Keratinocyte (primary cell): ENCODE data around the gene KLK7.

Experiments
- EZH2 ChIP-seq: IDR thresholded peaks from one replicate; pipeline ENCODE4 v1.6.1; 2012; ENCODE audit warnings: inconsistent platforms, mild to moderate bottlenecking, low read length, moderate library complexity
- TF ChIP-seq, protein P1 (sequence below), 3 experiments: IDR thresholded peaks in 1 of 3; conservative IDR thresholded peaks in 1 of 3; optimal IDR thresholded peaks in 1 of 3; 2 replicates in 2 of 3; 3 replicates in 1 of 3; pipeline versions ENCODE3 to v1.5.1; 2011; ENCODE audit warnings: low read length in 3 of 3, mild to moderate bottlenecking in 3 of 3, moderate library complexity in 2 of 3, control low read depth in 1 of 3, inconsistent platforms in 1 of 3; ENCODE audit not compliant: insufficient read depth in 2 of 3; ENCODE audit errors: extremely low read depth in 1 of 3

GRCh38 chr19:50968716-50969412, 14.9 kb downstream of the KLK7 start:
- TF ChIP-seq, protein P1, sequence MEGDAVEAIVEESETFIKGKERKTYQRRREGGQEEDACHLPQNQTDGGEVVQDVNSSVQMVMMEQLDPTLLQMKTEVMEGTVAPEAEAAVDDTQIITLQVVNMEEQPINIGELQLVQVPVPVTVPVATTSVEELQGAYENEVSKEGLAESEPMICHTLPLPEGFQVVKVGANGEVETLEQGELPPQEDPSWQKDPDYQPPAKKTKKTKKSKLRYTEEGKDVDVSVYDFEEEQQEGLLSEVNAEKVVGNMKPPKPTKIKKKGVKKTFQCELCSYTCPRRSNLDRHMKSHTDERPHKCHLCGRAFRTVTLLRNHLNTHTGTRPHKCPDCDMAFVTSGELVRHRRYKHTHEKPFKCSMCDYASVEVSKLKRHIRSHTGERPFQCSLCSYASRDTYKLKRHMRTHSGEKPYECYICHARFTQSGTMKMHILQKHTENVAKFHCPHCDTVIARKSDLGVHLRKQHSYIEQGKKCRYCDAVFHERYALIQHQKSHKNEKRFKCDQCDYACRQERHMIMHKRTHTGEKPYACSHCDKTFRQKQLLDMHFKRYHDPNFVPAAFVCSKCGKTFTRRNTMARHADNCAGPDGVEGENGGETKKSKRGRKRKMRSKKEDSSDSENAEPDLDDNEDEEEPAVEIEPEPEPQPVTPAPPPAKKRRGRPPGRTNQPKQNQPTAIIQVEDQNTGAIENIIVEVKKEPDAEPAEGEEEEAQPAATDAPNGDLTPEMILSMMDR (optimal IDR thresholded peaks at IDR 0.05 in 1 of 3, IDR thresholded peaks at IDR 0.05 in 1 of 3, conservative IDR thresholded peaks at IDR 0.05 in 1 of 3; ENCODE audit: extremely low read depth in 1 of 3, insufficient read depth in 2 of 3, low read length in 3 of 3) = no peak
- no peak for TF ChIP-seq EZH2
